Measurements from ENCODE around the gene SELENOF.

DNA sequence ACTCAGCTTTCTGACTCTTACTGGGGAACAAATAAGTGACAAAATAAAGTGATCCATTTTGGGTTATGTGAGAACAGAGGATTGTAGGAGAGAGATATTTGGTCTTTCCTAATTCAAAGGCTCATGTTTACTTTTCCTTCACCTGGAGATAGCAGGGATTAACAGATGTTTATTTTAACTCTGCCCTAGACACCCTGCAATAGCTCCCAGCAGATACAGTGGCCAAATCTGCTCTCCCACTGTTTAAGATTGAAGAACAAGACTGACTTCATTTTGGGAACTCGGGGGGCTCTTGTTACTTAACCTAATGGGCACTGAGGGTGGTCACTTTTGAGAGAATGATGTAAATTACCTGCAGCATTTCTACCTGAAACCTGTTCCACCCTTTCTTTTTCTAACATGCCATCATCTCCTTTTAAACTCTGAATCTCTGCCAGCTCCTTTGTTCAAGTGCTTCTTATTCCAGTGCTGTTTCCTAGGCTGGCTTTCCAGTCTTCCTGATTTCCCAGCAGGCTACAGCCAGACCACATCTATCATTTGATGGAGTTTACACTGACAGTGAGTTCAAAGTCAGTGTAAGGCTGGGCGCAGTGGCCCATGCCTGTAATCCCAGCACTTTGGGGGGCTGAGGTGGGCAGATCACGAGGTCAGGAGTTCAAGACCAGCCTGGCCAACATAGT lies 90.0 kb downstream of the SELENOF start:
- no peak for TF ChIP-seq EZH2 (IDR thresholded peaks at IDR 0.05; ENCODE audit: borderline replicate concordance, low read length)
- TF ChIP-seq, protein P1, sequence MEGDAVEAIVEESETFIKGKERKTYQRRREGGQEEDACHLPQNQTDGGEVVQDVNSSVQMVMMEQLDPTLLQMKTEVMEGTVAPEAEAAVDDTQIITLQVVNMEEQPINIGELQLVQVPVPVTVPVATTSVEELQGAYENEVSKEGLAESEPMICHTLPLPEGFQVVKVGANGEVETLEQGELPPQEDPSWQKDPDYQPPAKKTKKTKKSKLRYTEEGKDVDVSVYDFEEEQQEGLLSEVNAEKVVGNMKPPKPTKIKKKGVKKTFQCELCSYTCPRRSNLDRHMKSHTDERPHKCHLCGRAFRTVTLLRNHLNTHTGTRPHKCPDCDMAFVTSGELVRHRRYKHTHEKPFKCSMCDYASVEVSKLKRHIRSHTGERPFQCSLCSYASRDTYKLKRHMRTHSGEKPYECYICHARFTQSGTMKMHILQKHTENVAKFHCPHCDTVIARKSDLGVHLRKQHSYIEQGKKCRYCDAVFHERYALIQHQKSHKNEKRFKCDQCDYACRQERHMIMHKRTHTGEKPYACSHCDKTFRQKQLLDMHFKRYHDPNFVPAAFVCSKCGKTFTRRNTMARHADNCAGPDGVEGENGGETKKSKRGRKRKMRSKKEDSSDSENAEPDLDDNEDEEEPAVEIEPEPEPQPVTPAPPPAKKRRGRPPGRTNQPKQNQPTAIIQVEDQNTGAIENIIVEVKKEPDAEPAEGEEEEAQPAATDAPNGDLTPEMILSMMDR (conservative IDR thresholded peaks at IDR 0.05 in 1 of 2, IDR thresholded peaks at IDR 0.05 in 1 of 2; ENCODE audit: extremely low read depth in 1 of 2, insufficient read depth in 1 of 2, low read depth in 1 of 2, low read length in 2 of 2) = no peak
